ENCODE data around the gene LARGE1. TPM values are rescaled to one million over a fixed set of nuclear protein-coding genes. Genes with fewer than 3 reads are reported as not detected.

LARGE1 gene
- total and polyA plus RNA-seq, 5 donors from 2014 or later, result not detected

DNA sequence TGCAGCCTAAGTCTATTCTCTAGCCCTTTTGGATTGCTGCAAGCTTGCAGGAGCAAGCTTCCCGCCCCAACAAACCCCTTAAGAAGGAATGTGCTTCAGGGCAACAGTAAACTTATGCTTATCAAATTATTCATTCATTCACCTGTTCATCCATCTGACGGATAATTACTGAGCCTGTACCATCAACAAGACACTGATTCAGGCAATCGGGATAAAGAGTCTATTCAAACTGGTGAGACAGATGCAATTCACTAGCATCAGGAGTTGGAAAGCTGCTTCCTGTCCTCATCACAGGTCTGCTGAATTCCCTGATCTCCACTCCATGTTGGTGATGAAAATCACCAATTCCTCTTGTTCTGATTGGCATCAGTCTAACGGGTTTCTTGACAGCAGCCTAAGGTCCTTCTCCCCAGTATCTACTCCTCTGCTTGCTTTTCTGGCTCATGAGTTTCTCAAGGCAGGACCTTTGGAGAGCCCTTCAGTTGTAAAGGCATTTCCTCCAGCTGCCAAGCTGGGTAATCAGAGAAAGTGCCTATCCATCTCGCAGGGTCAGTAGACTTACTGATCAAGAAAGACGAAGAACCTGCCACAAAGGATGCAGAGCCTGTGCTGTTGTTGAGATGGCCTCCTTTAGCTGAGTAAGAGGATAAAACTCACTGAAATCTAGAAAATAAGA is 433.1 kb downstream of the LARGE1 start:
- no peaks in the 10 kb centered on the region for H3K36me3 Mint-ChIP-seq
- ATAC-seq (ENCODE audit: low read depth in 2 of 2) (no peak), DNase-seq (no peak)
- Histone ChIP-seq H3K4me3 (ENCODE audit: low read depth, low read length) (no peak overlapping the region), H3K27me3 (ENCODE audit: control insufficient read depth, insufficient read depth, low read length) (no peaks in the 10 kb centered on the region), H3K4me1 (ENCODE audit: control insufficient read depth, insufficient read depth, low read length, poor library complexity, severe bottlenecking) (no peaks in the 10 kb centered on the region), H3K9me3 (ENCODE audit: control insufficient read depth in 2 of 2, low read length in 2 of 2) (no peaks in the 10 kb centered on the region), H3K36me3 (ENCODE audit: control insufficient read depth, insufficient read depth, low read length) (no peaks in the 10 kb centered on the region), H3K27ac (ENCODE audit: insufficient read depth, low read length, poor library complexity, severe bottlenecking) (no peak overlapping the region)
- H3K9me3 Mint-ChIP-seq, result peaks cover 0 to 5% (median 3%) of the 10 kb centered on the region in 7 donors
- no peak overlapping the region for H3K4me3 Mint-ChIP-seq
- no peaks in the 10 kb centered on the region for H3K4me1 Mint-ChIP-seq
- peaks cover 4% of the 10 kb centered on the region for H3K27me3 Mint-ChIP-seq
- H3K27ac Mint-ChIP-seq, result no peak overlapping the region

DNA sequence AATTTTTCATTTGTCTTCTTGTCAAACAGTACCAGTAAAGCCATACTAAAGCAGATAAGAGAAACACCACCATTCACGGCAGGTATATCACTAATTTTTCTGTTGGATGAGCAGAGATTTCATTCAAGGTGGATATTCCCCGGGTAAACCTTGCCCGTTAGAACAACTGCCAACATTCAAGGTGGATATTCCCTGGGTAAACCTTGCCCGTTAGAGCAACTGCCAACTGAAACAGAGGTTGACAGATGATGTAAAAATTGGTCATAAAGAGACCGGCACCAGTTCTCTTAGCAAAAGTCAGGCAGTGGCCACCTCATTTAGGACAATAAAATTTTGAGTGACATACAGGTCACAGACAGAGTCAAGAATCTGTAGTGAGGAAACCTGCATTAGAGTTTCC is 438.7 kb downstream of the LARGE1 start:
- Mint-ChIP-seq H3K36me3 (no peaks in the 10 kb centered on the region), H3K27me3 (no peaks in the 10 kb centered on the region), H3K4me1 (no peaks in the 10 kb centered on the region), H3K27ac (no peak overlapping the region), H3K9me3 (peaks cover 0 to 2% (median 0%) of the 10 kb centered on the region in 7 donors), H3K4me3 (no peak overlapping the region)
- H3K4me3 ChIP-seq (ENCODE audit: low read depth, low read length), result no peak overlapping the region
- ATAC-seq (ENCODE audit: low read depth in 2 of 2), result no peak
- no peaks in the 10 kb centered on the region for H3K27me3 ChIP-seq (ENCODE audit: control insufficient read depth, insufficient read depth, low read length)
- DNase-seq, result no peak
- no peaks in the 10 kb centered on the region for H3K4me1 ChIP-seq (ENCODE audit: control insufficient read depth, insufficient read depth, low read length, poor library complexity, severe bottlenecking)
- no peaks in the 10 kb centered on the region for H3K36me3 ChIP-seq (ENCODE audit: control insufficient read depth, insufficient read depth, low read length)
- H3K27ac ChIP-seq (ENCODE audit: insufficient read depth, low read length, poor library complexity, severe bottlenecking), result no peak overlapping the region
- no peaks in the 10 kb centered on the region for H3K9me3 ChIP-seq (ENCODE audit: control insufficient read depth in 2 of 2, low read length in 2 of 2)

DNA sequence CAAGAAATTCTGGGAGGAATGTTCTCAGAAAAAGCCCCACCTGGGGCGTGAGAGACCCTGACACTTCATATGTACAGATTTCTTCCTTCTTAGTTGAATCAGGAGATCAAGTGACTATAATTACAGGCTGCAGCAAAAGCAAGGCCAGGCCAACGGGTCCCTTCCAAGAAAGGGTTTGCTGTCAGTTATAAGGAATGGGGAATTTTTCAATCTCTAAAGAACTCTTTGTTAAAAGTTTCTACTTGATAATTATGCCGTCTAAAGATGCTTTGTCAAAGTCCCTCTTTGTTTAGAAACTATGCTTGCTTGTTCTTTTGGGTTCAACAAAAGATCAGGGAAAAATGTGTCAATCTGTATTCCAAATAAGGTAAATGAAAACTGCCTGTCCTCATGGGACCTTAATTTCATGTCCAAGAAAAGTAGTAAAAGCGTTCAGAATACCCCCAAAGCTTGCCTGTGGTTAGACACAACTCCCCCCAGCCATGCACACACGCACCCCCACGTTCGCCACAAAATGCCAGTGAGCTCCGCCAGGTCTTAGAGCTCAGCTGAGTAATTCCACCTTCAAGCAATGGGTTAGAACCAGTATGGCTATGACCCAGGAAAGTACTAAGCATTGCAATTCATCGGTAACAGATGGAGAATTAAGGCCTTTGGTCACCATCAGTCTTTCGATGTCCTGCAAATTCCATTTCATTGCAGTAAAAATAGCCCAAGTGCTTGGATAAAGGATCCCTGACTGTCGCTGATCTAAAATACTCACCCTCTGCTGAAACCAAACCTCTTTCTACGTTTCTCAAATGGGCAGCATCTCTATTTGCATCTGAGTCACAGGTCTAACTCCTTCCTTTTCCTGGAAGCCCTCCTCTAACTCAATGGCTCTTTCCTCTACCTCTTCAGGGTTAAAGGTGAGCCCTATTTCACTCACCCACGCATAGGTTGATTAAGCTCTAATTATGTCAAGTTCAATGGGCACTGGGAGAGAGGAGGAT is 442.9 kb downstream of the LARGE1 start:
- peaks cover 0 to 7% (median 0%) of the 10 kb centered on the region in 7 donors for H3K9me3 Mint-ChIP-seq

DNA sequence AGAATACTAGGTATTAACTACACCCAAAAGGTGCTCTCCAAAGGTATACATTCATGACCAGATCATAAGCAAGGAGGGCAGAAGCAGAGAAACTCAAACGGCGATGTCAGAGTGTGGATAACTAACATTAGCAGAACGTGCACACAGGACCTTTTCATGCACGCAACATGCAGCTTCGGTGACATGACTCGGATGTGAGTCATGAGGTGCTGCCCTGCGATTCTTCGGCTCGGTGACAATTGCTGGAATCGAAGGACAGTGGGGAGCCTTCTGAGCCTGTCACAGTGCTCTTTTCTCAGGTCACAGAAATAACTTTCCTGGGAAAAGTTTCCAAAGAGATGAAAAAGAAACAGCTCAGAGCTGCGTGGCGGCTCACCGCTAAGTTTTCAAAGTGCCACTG is 443.6 kb downstream of the LARGE1 start:
- Mint-ChIP-seq H3K27me3 (no peaks in the 10 kb centered on the region), H3K27ac (no peak overlapping the region), H3K9me3 (peaks cover 0 to 7% (median 2%) of the 10 kb centered on the region in 7 donors), H3K4me1 (no peaks in the 10 kb centered on the region), H3K4me3 (no peak overlapping the region), H3K36me3 (no peaks in the 10 kb centered on the region)
- H3K9me3 ChIP-seq (ENCODE audit: control insufficient read depth in 2 of 2, low read length in 2 of 2), result no peaks in the 10 kb centered on the region
- DNase-seq (no peak), ATAC-seq (ENCODE audit: low read depth in 2 of 2) (no peak)
- H3K36me3 ChIP-seq (ENCODE audit: control insufficient read depth, insufficient read depth, low read length), result no peaks in the 10 kb centered on the region
- no peaks in the 10 kb centered on the region for H3K27me3 ChIP-seq (ENCODE audit: control insufficient read depth, insufficient read depth, low read length)
- no peak overlapping the region for H3K4me3 ChIP-seq (ENCODE audit: low read depth, low read length)
- H3K4me1 ChIP-seq (ENCODE audit: control insufficient read depth, insufficient read depth, low read length, poor library complexity, severe bottlenecking), result no peaks in the 10 kb centered on the region
- no peak overlapping the region for H3K27ac ChIP-seq (ENCODE audit: insufficient read depth, low read length, poor library complexity, severe bottlenecking)

More for the DNA sequence above, 442.9 kb downstream of the LARGE1 start:
- Mint-ChIP-seq H3K36me3 (no peaks in the 10 kb centered on the region), H3K4me1 (no peaks in the 10 kb centered on the region), H3K27ac (no peak overlapping the region), H3K27me3 (no peaks in the 10 kb centered on the region), H3K4me3 (no peak overlapping the region)
- no peaks in the 10 kb centered on the region for H3K27me3 ChIP-seq (ENCODE audit: control insufficient read depth, insufficient read depth, low read length)
- ATAC-seq (ENCODE audit: low read depth in 2 of 2) (no peak), DNase-seq (no peak)
- no peaks in the 10 kb centered on the region for H3K4me1 ChIP-seq (ENCODE audit: control insufficient read depth, insufficient read depth, low read length, poor library complexity, severe bottlenecking)
- H3K9me3 ChIP-seq (ENCODE audit: control insufficient read depth in 2 of 2, low read length in 2 of 2), result no peaks in the 10 kb centered on the region
- H3K36me3 ChIP-seq (ENCODE audit: control insufficient read depth, insufficient read depth, low read length), result no peaks in the 10 kb centered on the region
- H3K27ac ChIP-seq (ENCODE audit: insufficient read depth, low read length, poor library complexity, severe bottlenecking), result no peak overlapping the region
- no peak overlapping the region for H3K4me3 ChIP-seq (ENCODE audit: low read depth, low read length)

DNA sequence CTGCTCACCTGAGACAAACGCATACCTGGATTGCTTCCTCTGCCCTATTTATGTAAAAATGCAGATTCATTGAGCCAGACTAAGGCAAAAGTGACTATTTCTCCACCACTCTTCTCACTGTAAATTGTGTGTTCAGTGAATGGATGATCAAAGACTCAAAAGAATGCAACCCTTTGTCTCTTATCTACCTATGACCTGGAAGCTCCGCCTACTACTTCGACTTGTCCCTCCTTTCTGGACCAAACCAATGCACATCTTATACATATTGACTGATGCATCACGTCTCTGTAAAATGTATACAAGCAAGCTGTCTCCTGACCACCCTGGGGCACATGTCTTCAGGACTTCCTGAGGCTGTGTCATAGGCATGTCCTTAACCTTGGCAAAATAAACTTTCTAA is 444.1 kb downstream of the LARGE1 start:
- no peaks in the 10 kb centered on the region for H3K27me3 Mint-ChIP-seq
- no peak for ATAC-seq (ENCODE audit: low read depth in 2 of 2)

DNA sequence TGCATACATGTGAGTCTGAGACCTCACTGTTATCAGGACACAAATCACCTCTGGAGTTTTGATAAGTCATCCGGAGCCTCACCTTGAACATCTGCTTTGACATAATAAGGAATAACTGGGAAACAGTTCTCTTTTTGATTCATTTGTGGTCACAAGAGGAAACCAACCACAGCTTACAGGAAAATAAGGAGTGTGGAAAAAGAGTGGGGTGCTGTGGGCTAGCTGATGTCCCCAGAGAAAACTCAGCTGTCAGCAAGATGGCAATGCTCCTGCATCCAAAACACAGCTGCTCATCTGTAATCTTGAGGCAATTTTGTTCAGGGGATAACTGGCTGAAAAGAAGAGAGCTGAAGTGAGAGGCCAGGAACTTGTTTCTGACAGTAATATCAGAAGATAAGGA is 445.7 kb downstream of the LARGE1 start:
- Mint-ChIP-seq H3K4me3 (no peak overlapping the region), H3K27ac (no peak overlapping the region), H3K9me3 (peaks cover 0 to 8% (median 5%) of the 10 kb centered on the region in 7 donors), H3K36me3 (no peaks in the 10 kb centered on the region), H3K4me1 (no peaks in the 10 kb centered on the region), H3K27me3 (no peaks in the 10 kb centered on the region)
- no peak for DNase-seq
- Histone ChIP-seq H3K9me3 (ENCODE audit: control insufficient read depth in 2 of 2, low read length in 2 of 2) (no peaks in the 10 kb centered on the region), H3K27ac (ENCODE audit: insufficient read depth, low read length, poor library complexity, severe bottlenecking) (no peak overlapping the region), H3K36me3 (ENCODE audit: control insufficient read depth, insufficient read depth, low read length) (no peaks in the 10 kb centered on the region), H3K27me3 (ENCODE audit: control insufficient read depth, insufficient read depth, low read length) (no peaks in the 10 kb centered on the region), H3K4me1 (ENCODE audit: control insufficient read depth, insufficient read depth, low read length, poor library complexity, severe bottlenecking) (no peaks in the 10 kb centered on the region), H3K4me3 (ENCODE audit: low read depth, low read length) (no peak overlapping the region)
- no peak for ATAC-seq (ENCODE audit: low read depth in 2 of 2)

More for the DNA sequence above, 444.1 kb downstream of the LARGE1 start:
- Histone ChIP-seq H3K27me3 (ENCODE audit: control insufficient read depth, insufficient read depth, low read length) (no peaks in the 10 kb centered on the region), H3K27ac (ENCODE audit: insufficient read depth, low read length, poor library complexity, severe bottlenecking) (no peak overlapping the region), H3K9me3 (ENCODE audit: control insufficient read depth in 2 of 2, low read length in 2 of 2) (no peaks in the 10 kb centered on the region), H3K4me1 (ENCODE audit: control insufficient read depth, insufficient read depth, low read length, poor library complexity, severe bottlenecking) (no peaks in the 10 kb centered on the region), H3K36me3 (ENCODE audit: control insufficient read depth, insufficient read depth, low read length) (no peaks in the 10 kb centered on the region), H3K4me3 (ENCODE audit: low read depth, low read length) (no peak overlapping the region)
- H3K9me3 Mint-ChIP-seq, result peaks cover 0 to 7% (median 2%) of the 10 kb centered on the region in 7 donors
- no peaks in the 10 kb centered on the region for H3K4me1 Mint-ChIP-seq
- no peak for DNase-seq
- H3K27ac Mint-ChIP-seq, result no peak overlapping the region
- no peaks in the 10 kb centered on the region for H3K36me3 Mint-ChIP-seq
- H3K4me3 Mint-ChIP-seq, result no peak overlapping the region

DNA sequence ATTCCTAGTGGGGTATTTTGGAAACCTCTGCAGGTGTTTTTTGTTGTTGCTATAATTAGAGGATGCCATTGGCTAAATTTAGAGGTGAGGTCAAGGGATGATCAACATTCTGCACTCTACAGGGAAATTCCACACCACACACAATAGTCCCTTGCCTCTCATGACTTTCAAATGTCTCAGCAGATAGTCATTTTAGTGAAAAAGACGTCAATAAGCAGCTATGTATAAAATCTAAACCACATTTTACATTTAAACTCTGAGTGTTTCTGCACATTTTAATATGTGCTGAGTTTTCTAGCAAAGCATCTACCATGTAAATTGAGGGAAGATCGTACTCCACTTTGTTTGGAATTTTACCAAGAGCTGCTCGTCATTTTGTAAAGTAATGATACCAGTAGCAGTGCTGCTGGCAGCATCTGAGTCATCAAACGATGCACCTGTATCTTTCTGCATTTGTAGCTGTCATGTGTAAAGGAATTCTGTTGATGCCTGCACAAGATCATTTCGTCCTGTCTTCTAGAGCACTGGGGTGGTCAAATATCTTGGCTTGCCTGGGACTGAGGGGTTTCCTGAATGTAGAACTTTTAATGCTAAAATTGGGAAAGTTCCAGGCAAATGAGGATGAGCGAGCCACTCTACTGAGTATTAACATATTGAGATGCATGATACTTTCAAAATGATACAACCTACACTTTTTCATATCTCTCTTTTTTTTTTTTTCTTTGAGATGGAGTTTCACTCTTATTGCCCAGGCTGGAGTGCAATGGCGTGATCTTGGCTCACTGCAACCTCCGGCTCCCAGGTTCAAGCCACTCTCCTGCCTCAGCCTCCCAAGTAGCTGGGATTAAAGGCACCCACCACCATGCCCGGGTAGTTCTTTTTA is 447.6 kb downstream of the LARGE1 start:
- Histone ChIP-seq H3K27me3 (ENCODE audit: control insufficient read depth, insufficient read depth, low read length) (no peaks in the 10 kb centered on the region), H3K27ac (ENCODE audit: insufficient read depth, low read length, poor library complexity, severe bottlenecking) (no peak overlapping the region), H3K36me3 (ENCODE audit: control insufficient read depth, insufficient read depth, low read length) (no peaks in the 10 kb centered on the region), H3K9me3 (ENCODE audit: control insufficient read depth in 2 of 2, low read length in 2 of 2) (no peaks in the 10 kb centered on the region), H3K4me1 (ENCODE audit: control insufficient read depth, insufficient read depth, low read length, poor library complexity, severe bottlenecking) (no peaks in the 10 kb centered on the region), H3K4me3 (ENCODE audit: low read depth, low read length) (no peak overlapping the region)
- Mint-ChIP-seq H3K9me3 (peaks cover 0 to 8% (median 5%) of the 10 kb centered on the region in 7 donors), H3K36me3 (no peaks in the 10 kb centered on the region), H3K4me1 (no peaks in the 10 kb centered on the region), H3K27me3 (no peaks in the 10 kb centered on the region), H3K4me3 (no peak overlapping the region), H3K27ac (no peak overlapping the region)
- ATAC-seq (ENCODE audit: low read depth in 2 of 2) (no peak), DNase-seq (no peak)

All from CD4-positive, CD25-positive, alpha-beta regulatory T cell (primary cell).